ENCODE data around the gene GLI1.

Gene GLI1

DNA sequence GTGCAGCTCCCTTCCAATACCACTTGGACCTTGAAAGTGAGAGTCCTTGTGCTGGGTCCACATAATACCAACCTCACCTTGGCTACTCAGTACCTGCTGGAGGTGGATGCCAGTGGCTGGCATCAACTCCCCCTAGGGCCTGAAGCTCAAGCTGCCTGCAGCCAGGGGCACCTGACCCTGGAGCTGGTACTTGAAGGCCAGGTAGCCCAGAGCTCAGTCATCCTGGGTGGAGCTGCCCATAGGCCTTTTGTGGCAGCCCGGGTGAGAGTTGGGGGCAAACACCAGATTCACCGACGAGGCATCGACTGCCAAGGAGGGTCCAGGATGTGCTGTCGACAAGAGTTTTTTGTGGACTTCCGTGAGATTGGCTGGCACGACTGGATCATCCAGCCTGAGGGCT lies 10.2 kb upstream of the GLI1 start:
- H4K20me1 ChIP-seq (ENCODE audit: low read depth, low read length), result no peaks in the 10 kb centered on the region
- no peak overlapping the region for H3K27ac ChIP-seq (ENCODE audit: low read depth, low read length)
- H3K9ac ChIP-seq (ENCODE audit: low read length), result no peak overlapping the region
- TF ChIP-seq CTCF (IDR thresholded peaks at IDR 0.05; ENCODE audit: insufficient read depth, low read length, poor library complexity, severe bottlenecking) (no peak), EZH2phosphoT487 (conservative IDR thresholded peaks at IDR 0.05; ENCODE audit: low read length) (no peak)
- H3K79me2 ChIP-seq (ENCODE audit: insufficient read depth, low read length), result no peaks in the 10 kb centered on the region
- H3K27me3 ChIP-seq (ENCODE audit: low read length), result no peaks in the 10 kb centered on the region
- H3F3A ChIP-seq (ENCODE audit: insufficient read depth), result peaks cover 7% of the 10 kb centered on the region; the same call in 1 of the 2 replicates
- no peaks in the 10 kb centered on the region for H3K36me3 ChIP-seq (ENCODE audit: low read length)
- no peak overlapping the region for H2AFZ ChIP-seq (ENCODE audit: low read depth, low read length, severe bottlenecking)
- no peak overlapping the region for H3K4me3 ChIP-seq (ENCODE audit: insufficient read depth, low read length, poor library complexity, severe bottlenecking)
- H3K9me2 ChIP-seq (replicated peaks; ENCODE audit: insufficient read depth, low read length), result no peaks in the 10 kb centered on the region
- no peaks in the 10 kb centered on the region for H3K9me3 ChIP-seq (ENCODE audit: insufficient read depth, low read length)
- H3K4me2 ChIP-seq (ENCODE audit: low read depth, low read length, poor library complexity, severe bottlenecking), result no peak overlapping the region

DNA sequence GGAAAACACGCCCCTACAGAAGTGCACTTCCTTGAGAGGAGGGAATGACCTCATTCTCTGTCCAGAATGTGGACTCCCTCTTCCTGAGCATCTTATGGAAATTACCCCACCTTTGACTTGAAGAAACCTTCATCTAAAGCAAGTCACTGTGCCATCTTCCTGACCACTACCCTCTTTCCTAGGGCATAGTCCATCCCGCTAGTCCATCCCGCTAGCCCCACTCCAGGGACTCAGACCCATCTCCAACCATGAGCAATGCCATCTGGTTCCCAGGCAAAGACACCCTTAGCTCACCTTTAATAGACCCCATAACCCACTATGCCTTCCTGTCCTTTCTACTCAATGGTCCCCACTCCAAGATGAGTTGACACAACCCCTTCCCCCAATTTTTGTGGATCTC lies 9.5 kb upstream of the GLI1 start:
- H3K9ac ChIP-seq (ENCODE audit: low read length), result no peak overlapping the region
- H3K27me3 ChIP-seq (ENCODE audit: low read length), result no peaks in the 10 kb centered on the region
- H3K9me3 ChIP-seq (ENCODE audit: insufficient read depth, low read length), result no peaks in the 10 kb centered on the region
- no peak overlapping the region for H3K27ac ChIP-seq (ENCODE audit: low read depth, low read length)
- H3F3A ChIP-seq (ENCODE audit: insufficient read depth), result peaks cover 4% of the 10 kb centered on the region; the same call in 1 of the 2 replicates
- no peak overlapping the region for H2AFZ ChIP-seq (ENCODE audit: low read depth, low read length, severe bottlenecking)
- H3K4me2 ChIP-seq (ENCODE audit: low read depth, low read length, poor library complexity, severe bottlenecking), result no peak overlapping the region
- no peaks in the 10 kb centered on the region for H3K79me2 ChIP-seq (ENCODE audit: insufficient read depth, low read length)
- no peaks in the 10 kb centered on the region for H3K9me2 ChIP-seq (replicated peaks; ENCODE audit: insufficient read depth, low read length)
- H3K4me3 ChIP-seq (ENCODE audit: insufficient read depth, low read length, poor library complexity, severe bottlenecking), result no peak overlapping the region
- no peaks in the 10 kb centered on the region for H4K20me1 ChIP-seq (ENCODE audit: low read depth, low read length)
- no peaks in the 10 kb centered on the region for H3K36me3 ChIP-seq (ENCODE audit: low read length)
- TF ChIP-seq CTCF (IDR thresholded peaks at IDR 0.05; ENCODE audit: insufficient read depth, low read length, poor library complexity, severe bottlenecking) (no peak), EZH2phosphoT487 (conservative IDR thresholded peaks at IDR 0.05; ENCODE audit: low read length) (no peak)

- Histone ChIP-seq H3K4me2 (ENCODE audit: low read depth, low read length, poor library complexity, severe bottlenecking) (no peak overlapping the region), H3K79me2 (ENCODE audit: insufficient read depth, low read length) (no peaks in the 10 kb centered on the region), H2AFZ (ENCODE audit: low read depth, low read length, severe bottlenecking) (no peak overlapping the region), H3K4me3 (ENCODE audit: insufficient read depth, low read length, poor library complexity, severe bottlenecking) (no peak overlapping the region), H3K9ac (ENCODE audit: low read length) (no peak overlapping the region), H3K9me3 (ENCODE audit: insufficient read depth, low read length) (no peaks in the 10 kb centered on the region), H3K27ac (ENCODE audit: low read depth, low read length) (no peak overlapping the region), H3F3A (ENCODE audit: insufficient read depth) (no peaks in the 10 kb centered on the region), H3K9me2 (replicated peaks; ENCODE audit: insufficient read depth, low read length) (no peaks in the 10 kb centered on the region), H3K27me3 (ENCODE audit: low read length) (no peaks in the 10 kb centered on the region), H3K36me3 (ENCODE audit: low read length) (no peaks in the 10 kb centered on the region), H4K20me1 (ENCODE audit: low read depth, low read length) (no peaks in the 10 kb centered on the region)
- TF ChIP-seq EZH2phosphoT487 (conservative IDR thresholded peaks at IDR 0.05; ENCODE audit: low read length) (no peak), CTCF (IDR thresholded peaks at IDR 0.05; ENCODE audit: insufficient read depth, low read length, poor library complexity, severe bottlenecking) (no peak)
Observed at GRCh38 chr12:57451233-57451778, 8.3 kb upstream of the GLI1 start.
